ENCODE results near the gene B3GAT3.

B3GAT3 gene

DNA sequence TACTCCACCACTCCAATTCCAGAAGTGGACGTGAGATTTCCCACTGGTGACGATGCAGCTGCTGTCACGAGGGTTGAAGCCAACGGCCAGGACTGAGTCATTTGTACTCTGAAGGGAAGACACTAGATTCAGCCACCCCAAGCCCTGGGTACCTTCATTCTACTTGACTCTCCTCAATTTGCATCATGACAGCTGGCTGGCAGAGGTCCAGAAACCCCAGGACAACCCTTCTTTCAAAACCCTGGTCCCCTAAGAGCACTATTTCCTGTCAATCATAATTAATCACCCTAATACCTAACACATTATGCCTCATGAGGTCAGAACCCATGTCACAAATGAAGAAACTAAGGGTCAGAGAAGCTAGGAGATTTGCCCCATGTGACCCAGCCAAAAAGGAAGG, 14.1 kb downstream of the B3GAT3 start:
- Histone ChIP-seq H3K4me1 (ENCODE audit: control insufficient read depth, low read length) (peaks cover 32% of the 10 kb centered on the region), H3K4me3 (ENCODE audit: low read length) (peak overlapping the region; percentile 0; the same call in 1 of the 2 replicates), H3K9me3 (ENCODE audit: control insufficient read depth, insufficient read depth, low read length) (no peaks in the 10 kb centered on the region), H3K36me3 (ENCODE audit: control insufficient read depth, low read length) (peaks cover 57% of the 10 kb centered on the region), H3K79me2 (ENCODE audit: control insufficient read depth, low read length) (peaks cover 17% of the 10 kb centered on the region), H3K27me3 (ENCODE audit: control insufficient read depth, low read length) (no peaks in the 10 kb centered on the region), H3K27ac (ENCODE audit: low read depth, low read length) (no peak overlapping the region), H3F3A (ENCODE audit: control insufficient read depth, insufficient read depth) (peaks cover 2% of the 10 kb centered on the region; the same call in 1 of the 2 replicates), H4K20me1 (ENCODE audit: control insufficient read depth, insufficient read depth, low read depth, low read length) (no peaks in the 10 kb centered on the region), H3K9me2 (replicated peaks; ENCODE audit: control insufficient read depth, low read length) (no peaks in the 10 kb centered on the region), H3K4me2 (ENCODE audit: low read length) (peak overlapping the region; percentile 36)
- TF ChIP-seq, protein P1, sequence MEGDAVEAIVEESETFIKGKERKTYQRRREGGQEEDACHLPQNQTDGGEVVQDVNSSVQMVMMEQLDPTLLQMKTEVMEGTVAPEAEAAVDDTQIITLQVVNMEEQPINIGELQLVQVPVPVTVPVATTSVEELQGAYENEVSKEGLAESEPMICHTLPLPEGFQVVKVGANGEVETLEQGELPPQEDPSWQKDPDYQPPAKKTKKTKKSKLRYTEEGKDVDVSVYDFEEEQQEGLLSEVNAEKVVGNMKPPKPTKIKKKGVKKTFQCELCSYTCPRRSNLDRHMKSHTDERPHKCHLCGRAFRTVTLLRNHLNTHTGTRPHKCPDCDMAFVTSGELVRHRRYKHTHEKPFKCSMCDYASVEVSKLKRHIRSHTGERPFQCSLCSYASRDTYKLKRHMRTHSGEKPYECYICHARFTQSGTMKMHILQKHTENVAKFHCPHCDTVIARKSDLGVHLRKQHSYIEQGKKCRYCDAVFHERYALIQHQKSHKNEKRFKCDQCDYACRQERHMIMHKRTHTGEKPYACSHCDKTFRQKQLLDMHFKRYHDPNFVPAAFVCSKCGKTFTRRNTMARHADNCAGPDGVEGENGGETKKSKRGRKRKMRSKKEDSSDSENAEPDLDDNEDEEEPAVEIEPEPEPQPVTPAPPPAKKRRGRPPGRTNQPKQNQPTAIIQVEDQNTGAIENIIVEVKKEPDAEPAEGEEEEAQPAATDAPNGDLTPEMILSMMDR (IDR thresholded peaks at IDR 0.05; ENCODE audit: low read depth, low read length, poor library complexity, severe bottlenecking) = no peak
- TF ChIP-seq EZH2phosphoT487 (IDR thresholded peaks at IDR 0.05; ENCODE audit: borderline replicate concordance, low read length) = no peak

DNA sequence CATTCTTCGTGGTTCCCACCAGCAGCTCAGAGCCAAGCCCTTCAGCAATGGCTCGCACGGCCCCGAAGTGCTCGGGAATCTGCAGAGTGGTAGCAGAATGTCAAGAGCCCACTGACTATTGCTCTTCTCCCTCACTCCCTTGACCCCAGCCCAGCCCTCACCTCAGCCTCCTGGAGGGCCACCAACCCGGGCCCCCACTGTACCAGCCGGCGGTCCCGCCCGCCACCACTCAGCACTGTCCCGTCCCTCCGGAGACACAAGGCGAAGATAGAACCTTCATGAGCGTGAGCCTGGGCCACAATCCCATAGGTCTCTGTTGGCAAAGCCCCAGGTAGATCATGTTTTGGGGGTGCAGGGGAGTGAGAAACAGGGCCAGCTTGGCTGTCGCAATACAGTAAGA, 15.9 kb downstream of the B3GAT3 start:
- TF ChIP-seq, protein P1 (IDR thresholded peaks at IDR 0.05; ENCODE audit: low read depth, low read length, poor library complexity, severe bottlenecking) = no peak
- no peak for TF ChIP-seq EZH2phosphoT487 (IDR thresholded peaks at IDR 0.05; ENCODE audit: borderline replicate concordance, low read length)
- H3K4me3 ChIP-seq (ENCODE audit: low read length) = no peak overlapping the region
- no peaks in the 10 kb centered on the region for H4K20me1 ChIP-seq (ENCODE audit: control insufficient read depth, insufficient read depth, low read depth, low read length)
- H3K27me3 ChIP-seq (ENCODE audit: control insufficient read depth, low read length) = no peaks in the 10 kb centered on the region
- no peaks in the 10 kb centered on the region for H3K9me3 ChIP-seq (ENCODE audit: control insufficient read depth, insufficient read depth, low read length)
- H3F3A ChIP-seq (ENCODE audit: control insufficient read depth, insufficient read depth) = peaks cover 2% of the 10 kb centered on the region; the same call in 1 of the 2 replicates
- peaks cover 64% of the 10 kb centered on the region for H3K36me3 ChIP-seq (ENCODE audit: control insufficient read depth, low read length)
- H3K4me1 ChIP-seq (ENCODE audit: control insufficient read depth, low read length) = peaks cover 32% of the 10 kb centered on the region
- peaks cover 11% of the 10 kb centered on the region for H3K79me2 ChIP-seq (ENCODE audit: control insufficient read depth, low read length)
- no peak overlapping the region for H3K27ac ChIP-seq (ENCODE audit: low read depth, low read length)
- no peaks in the 10 kb centered on the region for H3K9me2 ChIP-seq (replicated peaks; ENCODE audit: control insufficient read depth, low read length)
- H3K4me2 ChIP-seq (ENCODE audit: low read length) = no peak overlapping the region

DNA sequence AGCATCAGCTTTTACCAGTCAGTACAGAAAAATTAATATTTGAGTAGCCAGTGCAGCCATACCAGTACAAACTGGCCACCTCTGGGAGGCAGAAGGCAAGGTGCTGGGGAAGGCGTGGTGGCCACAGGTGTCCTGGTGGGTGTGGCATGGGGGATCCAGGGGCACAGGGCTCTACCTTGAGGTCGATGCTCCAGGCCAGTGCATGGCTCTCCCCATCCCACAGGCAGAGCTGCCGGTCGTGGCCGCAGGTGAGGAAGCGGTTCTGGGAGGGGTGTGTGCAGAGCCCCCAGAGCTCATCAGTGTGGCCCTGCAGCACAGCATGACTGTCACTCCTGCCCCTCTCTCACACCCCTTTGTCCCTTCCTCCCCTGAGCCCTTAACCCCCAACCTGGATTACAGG, 16.3 kb downstream of the B3GAT3 start:
- Histone ChIP-seq H3K4me2 (ENCODE audit: low read length) (no peak overlapping the region), H3K79me2 (ENCODE audit: control insufficient read depth, low read length) (peaks cover 12% of the 10 kb centered on the region), H3K27ac (ENCODE audit: low read depth, low read length) (no peak overlapping the region), H3K4me3 (ENCODE audit: low read length) (no peak overlapping the region), H3K4me1 (ENCODE audit: control insufficient read depth, low read length) (peaks cover 28% of the 10 kb centered on the region), H3K9me2 (replicated peaks; ENCODE audit: control insufficient read depth, low read length) (no peaks in the 10 kb centered on the region), H3K36me3 (ENCODE audit: control insufficient read depth, low read length) (peaks cover 64% of the 10 kb centered on the region), H4K20me1 (ENCODE audit: control insufficient read depth, insufficient read depth, low read depth, low read length) (no peaks in the 10 kb centered on the region), H3K27me3 (ENCODE audit: control insufficient read depth, low read length) (no peaks in the 10 kb centered on the region), H3F3A (ENCODE audit: control insufficient read depth, insufficient read depth) (peaks cover 2% of the 10 kb centered on the region; the same call in 1 of the 2 replicates), H3K9me3 (ENCODE audit: control insufficient read depth, insufficient read depth, low read length) (no peaks in the 10 kb centered on the region)
- no peak for TF ChIP-seq EZH2phosphoT487 (IDR thresholded peaks at IDR 0.05; ENCODE audit: borderline replicate concordance, low read length)
- TF ChIP-seq, protein P1 (IDR thresholded peaks at IDR 0.05; ENCODE audit: low read depth, low read length, poor library complexity, severe bottlenecking) = no peak
